IMR-90 (cell line): ENCODE results near the gene C17orf100. TPM values are rescaled to one million over a fixed set of nuclear protein-coding genes. Genes with fewer than 3 reads are reported as not detected.

Source experiments
- ATAC-seq: fragments of 200-7000 bp; cut with Tn5 transposase; 2 replicates; pipeline ENCODE4 v1.9.1; 2020; ENCODE audit warnings: low read depth, mild to moderate bottlenecking, moderate library complexity
- BruUV-seq: library from RNA; stranded (reverse); fragments of 400-500 nt; replicated peaks from 2 replicates; lab custom pipeline; 2021; lab: Mats Ljungman, UMichigan
- CTCF ChIA-PET: fragments of 300-600 bp; formaldehyde crosslinking; extraction: SDS; loops from one replicate; lab custom pipeline; 2021; ENCODE audit warnings: antibody characterized with exemption; lab: Yijun Ruan, JAX
- POLR2A ChIA-PET: fragments of 300-600 bp; sonication (Branson Sonifier 250); formaldehyde crosslinking; loops from one replicate; lab custom pipeline; 2022; ENCODE audit warnings: antibody characterized with exemption; ENCODE audit not compliant: unreplicated experiment; lab: Charles Lee
- DNase-seq: peaks from one replicate; pipeline ENCODE4 v3.0.0; 2013
- H2AFZ ChIP-seq: replicated peaks from 2 replicates; pipeline ENCODE3; 2013; ENCODE audit warnings: low read length, mild to moderate bottlenecking; ENCODE audit not compliant: poor library complexity
- H2AK5ac ChIP-seq: 2 replicates; pipeline ENCODE4 v1.6.1; 2013; ENCODE audit warnings: low read depth, low read length, inconsistent platforms
- H2AK9ac ChIP-seq: replicated peaks from 2 replicates; pipeline ENCODE3; 2013; ENCODE audit warnings: mild to moderate bottlenecking, low read depth, low read length, moderate library complexity; ENCODE audit not compliant: poor library complexity
- H2BK120ac ChIP-seq: 2 replicates; pipeline ENCODE4 v1.6.1; 2013; ENCODE audit warnings: low read depth, low read length, inconsistent platforms
- H2BK15ac ChIP-seq: 3 replicates; pipeline ENCODE4 v1.6.1; 2013; ENCODE audit warnings: low read depth, low read length, inconsistent platforms
- H2BK20ac ChIP-seq: 2 replicates; pipeline ENCODE4 v1.6.1; 2013; ENCODE audit warnings: low read depth, mild to moderate bottlenecking, inconsistent platforms, low read length, moderate library complexity
- H2BK5ac ChIP-seq: 2 replicates; pipeline ENCODE4 v1.6.1; 2013; ENCODE audit warnings: mild to moderate bottlenecking, low read depth, low read length, inconsistent platforms; ENCODE audit not compliant: poor library complexity, severe bottlenecking
- H3K14ac ChIP-seq: replicated peaks from 2 replicates; pipeline ENCODE4 v1.6.1; 2013; ENCODE audit warnings: low read depth, low read length, inconsistent platforms
- H3K18ac ChIP-seq: 2 replicates; pipeline ENCODE4 v1.6.1; 2013; ENCODE audit warnings: low read depth, low read length, control low read depth
- H3K23ac ChIP-seq: 2 replicates; pipeline ENCODE4 v1.6.1; 2013; ENCODE audit warnings: low read depth, low read length, inconsistent platforms
- H3K27ac ChIP-seq: 2 replicates; pipeline ENCODE4 v1.5.1; 2013; ENCODE audit warnings: mild to moderate bottlenecking, control low read depth, low read length; ENCODE audit not compliant: insufficient read depth
- H3K27me3 ChIP-seq: 2 replicates; pipeline ENCODE4 v1.6.1; 2013; ENCODE audit warnings: low read length; ENCODE audit not compliant: control insufficient read depth, insufficient read depth
- H3K36me3 ChIP-seq: 2 replicates; pipeline ENCODE4 v1.6.1; 2013; ENCODE audit warnings: low read length, mixed read lengths; ENCODE audit not compliant: control insufficient read depth, insufficient read depth
- H3K4ac ChIP-seq: 2 replicates; pipeline ENCODE4 v1.6.1; 2013; ENCODE audit warnings: low read depth, low read length, inconsistent platforms
- H3K4me1 ChIP-seq: 2 replicates; pipeline ENCODE4 v1.6.1; 2013; ENCODE audit warnings: low read length, mixed read lengths; ENCODE audit not compliant: control insufficient read depth, insufficient read depth
- H3K4me2 ChIP-seq: 2 replicates; pipeline ENCODE4 v1.6.1; 2013; ENCODE audit warnings: low read depth, mild to moderate bottlenecking, control low read depth, low read length, moderate library complexity
- H3K4me3 ChIP-seq: 2 replicates; pipeline ENCODE4 v1.5.1; 2013; ENCODE audit warnings: low read depth, mild to moderate bottlenecking, control low read depth, low read length, moderate library complexity; ENCODE audit not compliant: insufficient read depth
- H3K56ac ChIP-seq: 2 replicates; pipeline ENCODE4 v1.6.1; 2013; ENCODE audit warnings: low read length, inconsistent platforms; ENCODE audit not compliant: insufficient read depth; ENCODE audit errors: extremely low read depth
- H3K79me1 ChIP-seq, 2 experiments: 2 replicates each; pipeline ENCODE4 v1.6.1; 2013; ENCODE audit warnings: low read length in 2 of 2, inconsistent platforms in 1 of 2, low read depth in 1 of 2
- H3K9ac ChIP-seq: 2 replicates; pipeline ENCODE4 v1.6.1; 2013; ENCODE audit warnings: low read depth, low read length, control low read depth
- H3K9me1 ChIP-seq: 2 replicates; pipeline ENCODE4 v1.6.1; 2013; ENCODE audit warnings: low read length, inconsistent platforms; ENCODE audit not compliant: insufficient read depth
- H3K9me3 ChIP-seq: 2 replicates; pipeline ENCODE4 v1.6.1; 2013; ENCODE audit warnings: low read length; ENCODE audit not compliant: control insufficient read depth, insufficient read depth
- H4K20me1 ChIP-seq: 2 replicates; pipeline ENCODE4 v1.6.1; 2013; ENCODE audit warnings: low read length, inconsistent platforms; ENCODE audit not compliant: insufficient read depth
- H4K5ac ChIP-seq: 2 replicates; pipeline ENCODE4 v1.6.1; 2013; ENCODE audit warnings: mild to moderate bottlenecking, low read depth, low read length, control low read depth
- H4K8ac ChIP-seq, 2 experiments: 2 replicates each; pipeline ENCODE4 v1.6.1; 2013; ENCODE audit warnings: low read depth in 2 of 2, low read length in 2 of 2, control low read depth in 1 of 2, inconsistent platforms in 1 of 2
- H4K91ac ChIP-seq: 2 replicates; pipeline ENCODE4 v1.6.1; 2013; ENCODE audit warnings: low read depth, low read length, inconsistent platforms; ENCODE audit not compliant: insufficient read depth
- BHLHE40 ChIP-seq: fragments of 150-350 bp; IDR thresholded peaks from 2 replicates; pipeline ENCODE4 v1.6.1; 2016; ENCODE audit warnings: mild to moderate bottlenecking, low read depth, low read length
- CEBPB ChIP-seq: IDR thresholded peaks from 2 replicates; pipeline ENCODE4 v1.6.1; 2012; ENCODE audit warnings: low read depth, low read length, improper control_type of control experiment
- CHD1 ChIP-seq: IDR thresholded peaks from 2 replicates; pipeline ENCODE4 v1.6.1; 2012; ENCODE audit warnings: low read depth, low read length, improper control_type of control experiment
- CTCF ChIP-seq: conservative IDR thresholded peaks from 2 replicates; pipeline ENCODE4 v1.5.1; 2012; ENCODE audit warnings: mild to moderate bottlenecking, low read depth, low read length, improper control_type of control experiment
- ELK1 ChIP-seq: fragments of 150-350 bp; IDR thresholded peaks from 2 replicates; pipeline ENCODE4 v1.6.1; 2016; ENCODE audit warnings: low read depth, mild to moderate bottlenecking, low read length, moderate library complexity, borderline replicate concordance
- FOS ChIP-seq: fragments of 150-350 bp; IDR thresholded peaks from 2 replicates; pipeline ENCODE4 v1.6.1; 2016; ENCODE audit warnings: low read depth, low read length
- MAFK ChIP-seq: IDR thresholded peaks from 2 replicates; pipeline ENCODE4 v1.6.1; 2012; ENCODE audit warnings: low read depth, low read length, improper control_type of control experiment
- MAZ ChIP-seq: IDR thresholded peaks from 2 replicates; pipeline ENCODE4 v1.6.1; 2012; ENCODE audit warnings: low read depth, mild to moderate bottlenecking, low read length, improper control_type of control experiment, moderate library complexity, borderline replicate concordance
- MXI1 ChIP-seq: IDR thresholded peaks from 2 replicates; pipeline ENCODE4 v1.6.1; 2012; ENCODE audit warnings: low read depth, mild to moderate bottlenecking, low read length, moderate library complexity, borderline replicate concordance
- NFE2L2 ChIP-seq: fragments of 150-350 bp; IDR thresholded peaks from 2 replicates; pipeline ENCODE4 v1.6.1; 2016; ENCODE audit warnings: low read depth, mild to moderate bottlenecking, low read length
- POLR2A ChIP-seq: IDR thresholded peaks from 2 replicates; pipeline ENCODE4 v1.6.1; 2012; ENCODE audit warnings: mild to moderate bottlenecking, low read depth, low read length
- RAD21 ChIP-seq: IDR thresholded peaks from 2 replicates; pipeline ENCODE4 v1.6.1; 2012; ENCODE audit warnings: low read length, improper control_type of control experiment
- RCOR1 ChIP-seq: IDR thresholded peaks from 2 replicates; pipeline ENCODE4 v1.6.1; 2012; ENCODE audit warnings: mild to moderate bottlenecking, low read length, improper control_type of control experiment; ENCODE audit not compliant: insufficient replicate concordance
- RFX5 ChIP-seq: IDR thresholded peaks from 2 replicates; pipeline ENCODE4 v1.8.0; 2012; ENCODE audit warnings: low read depth, mild to moderate bottlenecking, low read length, moderate library complexity
- SMC3 ChIP-seq: fragments of 150-350 bp; IDR thresholded peaks from 2 replicates; pipeline ENCODE4 v1.6.1; 2016; ENCODE audit warnings: low read depth, mild to moderate bottlenecking, antibody characterized with exemption, low read length, moderate library complexity
- WGBS, 2 experiments: methylation state at CpG; one replicate each; pipeline versions ENCODE4 v1.1.5 to v1.1.7; 2013; ENCODE audit warnings: missing lambda C conversion rate in 2 of 2; ENCODE audit not compliant: insufficient read length in 1 of 2; ENCODE audit errors: extremely low coverage in 2 of 2; 5-methylcytosine and 5-hydroxymethylcytosine counted together
- dilution Hi-C: fragments of 300-500 bp; cut with HindIII; formaldehyde crosslinking; loops from one replicate; pipeline ENCODE4 v1.14.3; 2018; ENCODE audit warnings: low sequenced_read_pairs; ENCODE audit not compliant: unreplicated experiment
- in situ Hi-C: fragments of 300-500 bp; cut with MboI; formaldehyde crosslinking; loops from 3 replicates; pipeline ENCODE4 v1.14.3; 2019; ENCODE audit warnings: low sequenced_read_pairs, inconsistent platforms, mixed read lengths
- intact Hi-C: fragments of 100-400 bp; cut with micrococcal nuclease; formaldehyde crosslinking; loops from 2 replicates; pipeline ENCODE4 v1.10.0; 2022
- polyA plus RNA-seq, 3 experiments: library from polyadenylated mRNA; depleted of rRNA; stranded (reverse); fragments of >200 nt; gene quantifications; 2 replicates each; pipeline ENCODE4 v1.2.3, GENCODE V29; 2012; ENCODE audit warnings: low replicate concordance in 1 of 3
- total RNA-seq: library from RNA; depleted of rRNA; stranded (reverse); fragments of >200 nt; gene quantifications from 2 replicates; pipeline ENCODE4 v1.2.3, GENCODE V29; 2012
- TF ChIP-seq, protein P1 (sequence below): fragments of 150-350 bp; IDR thresholded peaks from 2 replicates; pipeline ENCODE4 v1.6.1; 2017; ENCODE audit warnings: mild to moderate bottlenecking, antibody characterized with exemption, low read length, low read depth

Gene C17orf100
- total and polyA plus RNA-seq, 2 of the 4 experiments (the other 2 are of a cell fraction) = 0.18 to 1.8 TPM

DNA sequence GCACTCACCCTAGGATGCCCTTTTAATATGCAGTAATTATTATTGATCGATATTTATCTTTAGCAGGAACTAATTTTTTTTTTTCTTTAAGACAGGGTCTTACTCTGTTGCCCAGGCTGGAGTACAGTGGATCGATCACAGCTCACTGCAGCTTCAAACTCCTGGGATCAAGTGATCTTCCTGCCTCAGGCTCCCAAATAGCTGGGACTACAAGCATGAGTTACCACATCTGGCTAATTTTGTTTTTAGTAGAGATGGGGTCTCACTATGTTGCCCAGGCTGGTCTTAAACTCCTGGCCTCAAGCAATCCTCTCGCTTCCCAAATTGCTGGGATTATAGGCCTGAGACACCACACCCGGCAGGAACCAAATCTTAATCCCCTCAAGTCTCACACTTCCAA lies 40.3 kb upstream of the C17orf100 start:
- Histone ChIP-seq H3K4me3 (no peak overlapping the region), H4K8ac (no peak overlapping the region), H3K23ac (no peak overlapping the region), H2BK120ac (no peak overlapping the region), H2AFZ (no peak overlapping the region), H3K36me3 (peaks cover 42% of the 10 kb centered on the region), H2AK9ac (no peak overlapping the region), H4K5ac (no peak overlapping the region), H2BK20ac (no peak overlapping the region), H3K9ac (no peak overlapping the region), H3K79me1 (peaks cover 18 to 23% of the 10 kb centered on the region in 2 experiments; a peak in 3 of 4 replicates), H2BK5ac (no peak overlapping the region), H3K4me2 (no peak overlapping the region), H3K27ac (no peak overlapping the region), H3K18ac (no peak overlapping the region), H4K20me1 (peaks cover 3% of the 10 kb centered on the region; the same call in 1 of the 2 replicates), H3K14ac (no peak overlapping the region), H4K91ac (no peak overlapping the region), H3K9me3 (no peaks in the 10 kb centered on the region), H3K9me1 (no peaks in the 10 kb centered on the region; the same call in 1 of the 2 replicates), H3K4ac (no peak overlapping the region), H3K4me1 (no peaks in the 10 kb centered on the region; the same call in 1 of the 2 replicates), H2AK5ac (no peak overlapping the region), H3K56ac (no peak overlapping the region), H3K27me3 (no peaks in the 10 kb centered on the region), H2BK15ac (no peak overlapping the region)
- intact Hi-C loops = no loop called here
- TF ChIP-seq RFX5 (no peak), CTCF (no peak), RAD21 (no peak), BHLHE40 (no peak), MXI1 (no peak), MAZ (no peak), RCOR1 (no peak), SMC3 (no peak), CEBPB (no peak), FOS (no peak), MAFK (no peak), POLR2A (no peak), NFE2L2 (no peak), CHD1 (no peak), ELK1 (no peak)
- TF ChIP-seq, protein P1, sequence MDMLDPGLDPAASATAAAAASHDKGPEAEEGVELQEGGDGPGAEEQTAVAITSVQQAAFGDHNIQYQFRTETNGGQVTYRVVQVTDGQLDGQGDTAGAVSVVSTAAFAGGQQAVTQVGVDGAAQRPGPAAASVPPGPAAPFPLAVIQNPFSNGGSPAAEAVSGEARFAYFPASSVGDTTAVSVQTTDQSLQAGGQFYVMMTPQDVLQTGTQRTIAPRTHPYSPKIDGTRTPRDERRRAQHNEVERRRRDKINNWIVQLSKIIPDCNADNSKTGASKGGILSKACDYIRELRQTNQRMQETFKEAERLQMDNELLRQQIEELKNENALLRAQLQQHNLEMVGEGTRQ = no peak
- ChIA-PET POLR2A (no interaction called here), CTCF (interaction anchor here (0.7 kb wide), 2 partner anchors 11 kb away, joined by 3 read pairs; no protein-coding TSS in a partner anchor)
- ATAC-seq (no peak), DNase-seq (no peak)
- in situ Hi-C loops = no loop called here
- dilution Hi-C loops = no loop called here
- BruUV-seq = no TSS peak
- WGBS, 2 experiments = no CpG with 5 or more reads among the region's 4 CpGs
